ENCODE results near the gene TUBGCP2.

DNA sequence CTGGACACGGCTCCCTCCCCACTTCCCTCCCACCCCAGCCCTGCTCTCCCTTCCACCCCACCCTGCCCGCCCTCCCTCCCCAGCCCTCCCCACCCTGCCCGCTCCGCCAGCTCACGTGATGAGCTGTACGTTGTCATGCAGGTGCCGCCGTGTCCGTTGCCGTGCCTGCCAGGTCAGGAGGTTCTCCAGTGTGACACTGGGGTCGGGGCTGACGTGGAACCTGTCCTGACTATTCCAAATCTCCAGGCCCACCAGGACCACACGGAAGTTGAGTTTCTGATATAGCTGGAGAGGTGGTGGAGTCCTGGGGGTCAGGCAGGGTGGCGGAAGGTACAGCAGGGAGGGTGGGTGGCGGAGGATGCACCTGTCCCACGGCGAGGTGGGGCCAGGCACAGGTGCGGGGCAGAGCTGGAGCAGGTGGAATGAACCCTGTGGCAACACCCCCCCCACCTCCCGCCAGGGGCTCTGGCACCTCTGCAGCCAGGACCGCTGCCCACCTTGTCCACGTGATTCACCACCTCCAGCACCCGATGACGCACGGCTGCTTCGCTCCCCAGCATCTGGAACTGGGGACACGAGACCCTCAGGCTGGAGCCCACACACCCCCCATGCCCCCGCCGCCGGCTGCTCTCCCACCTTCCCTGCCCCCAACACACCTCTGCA, 36.2 kb downstream of the TUBGCP2 start:
- TF ChIP-seq, protein P1, sequence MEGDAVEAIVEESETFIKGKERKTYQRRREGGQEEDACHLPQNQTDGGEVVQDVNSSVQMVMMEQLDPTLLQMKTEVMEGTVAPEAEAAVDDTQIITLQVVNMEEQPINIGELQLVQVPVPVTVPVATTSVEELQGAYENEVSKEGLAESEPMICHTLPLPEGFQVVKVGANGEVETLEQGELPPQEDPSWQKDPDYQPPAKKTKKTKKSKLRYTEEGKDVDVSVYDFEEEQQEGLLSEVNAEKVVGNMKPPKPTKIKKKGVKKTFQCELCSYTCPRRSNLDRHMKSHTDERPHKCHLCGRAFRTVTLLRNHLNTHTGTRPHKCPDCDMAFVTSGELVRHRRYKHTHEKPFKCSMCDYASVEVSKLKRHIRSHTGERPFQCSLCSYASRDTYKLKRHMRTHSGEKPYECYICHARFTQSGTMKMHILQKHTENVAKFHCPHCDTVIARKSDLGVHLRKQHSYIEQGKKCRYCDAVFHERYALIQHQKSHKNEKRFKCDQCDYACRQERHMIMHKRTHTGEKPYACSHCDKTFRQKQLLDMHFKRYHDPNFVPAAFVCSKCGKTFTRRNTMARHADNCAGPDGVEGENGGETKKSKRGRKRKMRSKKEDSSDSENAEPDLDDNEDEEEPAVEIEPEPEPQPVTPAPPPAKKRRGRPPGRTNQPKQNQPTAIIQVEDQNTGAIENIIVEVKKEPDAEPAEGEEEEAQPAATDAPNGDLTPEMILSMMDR (conservative IDR thresholded peaks at IDR 0.05; ENCODE audit: low read depth, low read length) = no peak
- TF ChIP-seq EZH2 (IDR thresholded peaks at IDR 0.05; ENCODE audit: borderline replicate concordance, low read depth, low read length, poor library complexity, severe bottlenecking) = no peak

All from A673 (cell line).